Vagina (tissue), 2 donors: ENCODE data around the gene TSC22D4.

Source experiments
- POLR2A ChIP-seq, 2 donors: fragments of 450-650 bp; IDR thresholded peaks; one replicate each; pipeline ENCODE4 v1.6.1; 2017; ENCODE audit warnings: antibody characterized with exemption in 2 of 2, mild to moderate bottlenecking in 2 of 2, moderate library complexity in 2 of 2
- POLR2AphosphoS5 ChIP-seq, 2 donors: sonication (generic); formaldehyde crosslinking; IDR thresholded peaks; one replicate each; pipeline ENCODE4 v1.9.0; 2017; ENCODE audit warnings: antibody characterized with exemption in 2 of 2, mild to moderate bottlenecking in 2 of 2, low read depth in 1 of 2; ENCODE audit not compliant: insufficient read depth in 1 of 2
- TF ChIP-seq, protein P1 (sequence below), 3 experiments: fragments of 450-650 bp in 2 of 3; fragments of 200-600 bp in 1 of 3; sonication (generic) in 1 of 3; IDR thresholded peaks; one replicate each; pipeline ENCODE4 v1.5.1; 2017 to 2019; ENCODE audit warnings: antibody characterized with exemption in 3 of 3, mild to moderate bottlenecking in 2 of 3, moderate library complexity in 2 of 3

DNA sequence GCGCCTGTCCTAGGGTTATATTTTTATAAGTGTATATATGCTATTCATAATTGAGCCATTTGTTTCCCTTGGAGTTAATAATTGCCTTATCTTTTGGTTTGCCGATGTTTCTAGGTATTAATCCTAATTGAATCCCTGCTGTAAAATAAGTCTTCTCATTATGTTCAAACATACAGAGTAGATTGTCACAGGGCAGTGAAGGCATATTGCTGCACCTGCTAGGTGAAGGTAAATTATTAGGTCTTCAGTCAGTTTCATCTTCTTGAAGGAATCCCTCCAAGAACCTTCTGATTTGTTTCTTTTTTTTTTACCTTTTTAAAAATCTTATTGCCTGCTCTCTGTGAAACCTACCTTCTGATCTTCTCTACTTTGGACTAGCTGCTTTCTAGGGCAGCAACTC, 42.1 kb upstream of the TSC22D4 start:
- TF ChIP-seq, protein P1, sequence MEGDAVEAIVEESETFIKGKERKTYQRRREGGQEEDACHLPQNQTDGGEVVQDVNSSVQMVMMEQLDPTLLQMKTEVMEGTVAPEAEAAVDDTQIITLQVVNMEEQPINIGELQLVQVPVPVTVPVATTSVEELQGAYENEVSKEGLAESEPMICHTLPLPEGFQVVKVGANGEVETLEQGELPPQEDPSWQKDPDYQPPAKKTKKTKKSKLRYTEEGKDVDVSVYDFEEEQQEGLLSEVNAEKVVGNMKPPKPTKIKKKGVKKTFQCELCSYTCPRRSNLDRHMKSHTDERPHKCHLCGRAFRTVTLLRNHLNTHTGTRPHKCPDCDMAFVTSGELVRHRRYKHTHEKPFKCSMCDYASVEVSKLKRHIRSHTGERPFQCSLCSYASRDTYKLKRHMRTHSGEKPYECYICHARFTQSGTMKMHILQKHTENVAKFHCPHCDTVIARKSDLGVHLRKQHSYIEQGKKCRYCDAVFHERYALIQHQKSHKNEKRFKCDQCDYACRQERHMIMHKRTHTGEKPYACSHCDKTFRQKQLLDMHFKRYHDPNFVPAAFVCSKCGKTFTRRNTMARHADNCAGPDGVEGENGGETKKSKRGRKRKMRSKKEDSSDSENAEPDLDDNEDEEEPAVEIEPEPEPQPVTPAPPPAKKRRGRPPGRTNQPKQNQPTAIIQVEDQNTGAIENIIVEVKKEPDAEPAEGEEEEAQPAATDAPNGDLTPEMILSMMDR (IDR thresholded peaks at IDR 0.05): no peak
- TF ChIP-seq POLR2A (IDR thresholded peaks at IDR 0.05) (no peak), POLR2AphosphoS5 (IDR thresholded peaks at IDR 0.05; ENCODE audit: insufficient read depth in 1 of 2, low read depth in 1 of 2) (no peak)
